WERI-Rb-1 (cell line): ENCODE results near the gene CD247.

Experiments
- DNase-seq: peaks from one replicate; pipeline ENCODE4 v3.0.0-alpha.2; 2020
- H3K27ac ChIP-seq: fragments of 250-450 bp; sonication (Bioruptor Pico); 2 replicates; pipeline ENCODE4 v1.5.1; 2020; ENCODE audit warnings: mild to moderate bottlenecking, moderate library complexity
- H3K27me3 ChIP-seq: fragments of 250-450 bp; sonication (Bioruptor Pico); 2 replicates; pipeline ENCODE4 v1.5.1; 2021; ENCODE audit warnings: mild to moderate bottlenecking, low read depth, moderate library complexity; ENCODE audit not compliant: insufficient read depth, severe bottlenecking
- H3K36me3 ChIP-seq: fragments of 250-450 bp; sonication (Bioruptor Pico); 2 replicates; pipeline ENCODE4 v1.5.1; 2020; ENCODE audit warnings: mild to moderate bottlenecking, moderate library complexity
- H3K4me3 ChIP-seq: 2 replicates; pipeline ENCODE4 v1.5.1; 2011; ENCODE audit warnings: low read depth, mild to moderate bottlenecking, control low read depth, low read length
- H3K9me3 ChIP-seq: fragments of 250-450 bp; sonication (Bioruptor Pico); 2 replicates; pipeline ENCODE4 v1.5.1; 2021; ENCODE audit warnings: mild to moderate bottlenecking, moderate library complexity; ENCODE audit not compliant: severe bottlenecking
- CTCF ChIP-seq: IDR thresholded peaks from 2 replicates; pipeline ENCODE4 v1.5.1; 2011; ENCODE audit warnings: low read depth, mild to moderate bottlenecking, control low read depth, inconsistent platforms, low read length

CD247 gene

DNA sequence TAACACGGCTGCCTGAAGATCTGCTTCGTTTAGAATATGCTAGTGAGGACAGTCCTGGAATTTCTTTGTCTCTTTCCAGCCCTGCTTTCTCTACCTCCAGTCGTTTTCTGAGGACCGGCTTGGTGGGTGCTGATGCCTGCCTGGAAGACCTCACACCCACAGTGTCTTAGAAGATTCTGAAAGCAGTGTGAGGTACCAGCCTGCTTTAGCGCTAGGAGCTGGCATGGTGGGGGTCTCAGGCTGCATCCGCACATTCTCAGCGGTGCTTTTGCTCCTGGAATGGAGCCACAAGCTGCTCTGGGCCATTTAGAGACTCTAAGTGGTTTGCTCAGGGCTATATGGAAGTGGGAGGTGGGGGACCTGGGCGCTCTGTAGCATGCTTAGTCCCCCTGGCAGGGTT is 61.4 kb downstream of the CD247 start:
- Histone ChIP-seq H3K9me3 (no peaks in the 10 kb centered on the region), H3K27me3 (no peaks in the 10 kb centered on the region), H3K27ac (no peak overlapping the region), H3K4me3 (no peak overlapping the region), H3K36me3 (no peaks in the 10 kb centered on the region)
- DNase-seq = no peak
- no peak for TF ChIP-seq CTCF

- DNase-seq = no peak
- Histone ChIP-seq H3K4me3 (no peak overlapping the region), H3K27me3 (no peaks in the 10 kb centered on the region), H3K9me3 (no peaks in the 10 kb centered on the region), H3K27ac (no peak overlapping the region), H3K36me3 (no peaks in the 10 kb centered on the region)
- TF ChIP-seq CTCF = no peak
Observed at GRCh38 chr1:167456524-167456923, 61.8 kb downstream of the CD247 start.

- no peak for DNase-seq
- no peak overlapping the region; the same call in 1 of the 2 replicates for H3K4me3 ChIP-seq
- H3K36me3 ChIP-seq = no peaks in the 10 kb centered on the region
- H3K27me3 ChIP-seq = no peaks in the 10 kb centered on the region
- no peak for TF ChIP-seq CTCF
- H3K27ac ChIP-seq = no peak overlapping the region
- H3K9me3 ChIP-seq = no peaks in the 10 kb centered on the region
Observed at GRCh38 chr1:167455786-167456446, 62.4 kb downstream of the CD247 start.

DNA sequence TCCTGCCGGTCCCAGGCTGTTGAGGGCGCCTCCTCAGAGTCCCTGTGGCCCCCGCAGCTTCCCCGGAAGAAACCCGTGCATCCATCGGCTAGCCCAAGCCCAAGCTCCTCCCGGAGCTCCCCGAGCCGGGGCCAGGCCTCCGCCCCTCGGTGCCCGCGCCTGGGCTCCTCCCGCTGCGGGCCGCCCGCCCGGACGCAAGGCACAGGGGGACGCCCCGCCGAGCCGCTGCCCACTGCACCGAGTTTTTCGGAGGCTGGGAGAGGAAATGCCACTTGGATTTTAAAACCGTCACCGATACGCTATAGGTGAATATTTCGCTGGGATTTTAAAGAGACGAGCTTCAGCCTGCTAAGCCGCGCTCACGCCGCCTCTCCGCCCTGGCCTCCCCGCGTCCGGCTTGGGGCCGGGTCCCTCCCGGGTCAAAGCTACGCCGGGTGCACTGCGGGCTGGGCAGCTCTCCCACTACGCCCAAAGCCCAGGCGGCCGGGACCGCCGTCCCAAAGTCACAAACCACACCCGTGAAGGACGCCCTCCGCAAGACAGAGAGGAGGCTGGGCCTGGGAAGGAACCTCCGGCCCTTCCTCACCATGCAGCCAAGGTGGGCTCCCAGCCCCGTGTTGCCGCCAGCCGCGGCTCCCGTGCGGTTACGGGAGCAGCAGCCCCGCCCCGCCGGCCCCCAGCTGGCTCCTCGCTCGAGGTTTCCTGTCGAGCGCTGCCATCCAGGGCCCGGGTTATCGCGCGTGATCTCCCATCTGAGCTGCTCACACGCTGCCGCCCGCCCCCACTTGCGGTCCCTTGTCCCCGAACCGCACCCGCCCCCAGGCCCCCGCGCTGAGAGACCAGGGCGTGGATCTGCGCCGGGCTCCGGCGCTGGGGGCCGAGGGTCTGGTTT is 63.2 kb downstream of the CD247 start:
- no peaks in the 10 kb centered on the region for H3K27me3 ChIP-seq
- no peak for TF ChIP-seq CTCF
- H3K27ac ChIP-seq = peak overlapping the region; percentile 14; the same call in 1 of the 2 replicates
- peak; percentile 35 for DNase-seq
- no peaks in the 10 kb centered on the region for H3K36me3 ChIP-seq
- no peaks in the 10 kb centered on the region for H3K9me3 ChIP-seq
- peak overlapping the region; percentile 52 for H3K4me3 ChIP-seq

DNA sequence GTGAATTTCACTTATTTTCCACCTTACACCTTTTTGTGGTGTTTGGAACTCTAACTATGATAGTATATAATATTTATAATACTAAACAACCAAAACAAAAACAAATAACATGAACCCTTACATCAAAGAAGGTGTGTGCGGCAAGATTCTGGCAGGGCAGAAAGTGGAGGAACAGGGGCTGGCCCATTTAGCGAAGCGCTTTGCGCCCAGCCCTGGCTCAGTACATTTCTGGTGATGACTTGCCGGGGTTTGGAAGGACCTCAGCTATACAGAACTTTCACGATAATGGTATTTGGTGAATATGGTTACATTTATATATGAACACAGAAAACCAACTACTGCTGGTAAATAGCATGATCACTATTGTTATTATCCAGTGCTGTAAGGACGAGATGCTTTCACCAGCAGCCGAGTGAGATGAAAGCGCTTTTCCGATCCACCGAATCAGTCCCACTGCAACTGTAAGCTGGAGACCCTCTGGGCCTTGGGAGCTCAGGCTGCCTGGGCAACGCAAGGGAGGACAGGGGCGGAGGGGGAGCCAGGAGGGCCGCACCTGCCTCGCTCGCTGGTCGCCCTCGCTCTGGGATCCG is 63.9 kb downstream of the CD247 start:
- peak overlapping the region; percentile 14; the same call in 1 of the 2 replicates for H3K27ac ChIP-seq
- no peak for DNase-seq

More for the DNA sequence above, 63.9 kb downstream of the CD247 start:
- no peaks in the 10 kb centered on the region for H3K36me3 ChIP-seq
- peak overlapping the region; percentile 52 for H3K4me3 ChIP-seq
- no peak for TF ChIP-seq CTCF
- no peaks in the 10 kb centered on the region for H3K27me3 ChIP-seq
- H3K9me3 ChIP-seq = no peaks in the 10 kb centered on the region
